Measurements from ENCODE around the gene GRID1.

The GRID1 gene

DNA sequence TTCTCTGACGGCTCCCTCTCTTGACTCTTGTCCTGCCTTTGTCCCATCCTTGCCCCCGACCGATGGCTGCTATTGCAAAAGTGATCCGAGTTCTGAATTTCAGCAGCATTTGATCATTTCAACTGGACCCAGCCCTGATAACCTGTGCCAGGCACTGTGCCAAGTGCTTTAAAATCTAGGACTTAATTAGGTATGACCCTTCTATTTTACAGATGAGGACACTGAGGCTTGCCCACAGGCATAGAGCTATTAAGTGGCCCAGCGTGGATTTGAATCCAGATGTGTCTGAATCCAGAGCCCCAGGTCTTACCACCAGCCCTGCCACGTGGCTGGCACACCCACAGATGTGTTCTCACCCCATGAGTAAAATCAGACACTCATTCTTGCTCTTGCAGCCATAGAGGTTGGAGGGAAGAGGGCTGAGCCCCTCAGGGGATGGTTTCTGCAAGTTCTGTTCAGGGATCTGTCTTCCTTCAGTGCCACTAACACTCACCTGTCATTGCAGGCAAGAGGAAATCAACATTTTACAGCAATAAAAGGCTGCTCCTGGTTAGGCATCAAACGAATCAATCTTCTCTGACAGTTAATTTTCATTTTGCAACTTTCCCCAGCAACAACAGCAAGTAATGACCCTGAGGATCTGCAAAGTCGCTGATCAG is 101.2 kb downstream of the GRID1 start:
- no peak for DNase-seq (ENCODE audit: low spot score)

DNA sequence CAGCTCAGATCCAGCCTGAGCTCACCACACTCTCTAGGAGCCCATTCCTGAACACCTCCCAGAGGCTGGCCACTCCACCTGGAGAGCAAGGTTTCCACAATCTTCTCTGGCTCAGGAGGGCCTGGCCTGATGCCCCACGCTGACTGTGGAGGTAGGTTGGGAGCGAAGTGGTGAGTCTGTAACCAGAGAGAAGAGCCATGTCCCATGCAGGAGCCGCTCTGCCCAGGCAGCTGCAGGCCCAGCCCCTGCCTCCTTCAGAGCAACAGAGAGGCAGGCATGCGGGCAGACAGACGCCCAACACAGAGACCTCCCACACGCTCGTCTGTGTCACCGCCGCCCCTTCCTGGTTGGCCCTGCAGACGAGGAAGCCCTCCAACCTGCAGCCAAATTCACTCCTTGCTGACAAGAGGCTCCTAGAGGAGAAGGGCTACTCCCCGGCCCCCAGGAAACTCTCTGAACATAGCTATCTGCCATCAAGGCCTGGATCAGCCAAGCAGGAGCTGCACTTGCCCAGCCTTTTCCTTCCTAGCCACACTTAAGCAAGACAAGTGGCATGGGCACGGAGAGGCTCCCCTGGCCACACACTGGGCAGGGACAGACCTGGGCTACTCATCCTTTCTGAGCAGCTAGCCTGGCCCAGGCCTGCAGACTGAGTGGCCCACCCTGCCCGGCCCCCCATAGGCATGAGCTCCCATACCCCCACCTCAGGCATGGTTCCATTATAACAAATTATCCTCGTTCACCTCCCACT is 101.9 kb downstream of the GRID1 start:
- DNase-seq (ENCODE audit: low spot score), result no peak

DNA sequence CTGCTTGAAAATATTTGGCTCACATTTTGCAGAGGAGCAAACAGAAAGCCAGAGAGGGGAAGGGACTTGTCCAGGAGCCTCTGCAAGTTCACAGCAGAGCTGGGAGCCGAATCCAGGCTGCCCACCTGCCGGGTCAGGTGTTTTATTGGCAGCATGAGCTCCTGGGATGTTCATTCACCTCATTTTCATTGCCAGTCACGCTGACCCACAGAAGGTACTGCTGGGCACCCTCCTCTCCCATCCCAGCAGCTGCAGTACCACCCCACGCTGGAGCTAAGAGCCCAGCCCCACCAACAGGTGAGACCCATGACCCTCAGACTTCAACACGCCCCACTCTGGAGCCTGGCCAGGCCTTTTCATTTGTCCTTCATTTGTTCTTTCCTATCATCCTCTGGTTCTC is 102.7 kb downstream of the GRID1 start:
- DNase-seq (ENCODE audit: low spot score), result no peak

DNA sequence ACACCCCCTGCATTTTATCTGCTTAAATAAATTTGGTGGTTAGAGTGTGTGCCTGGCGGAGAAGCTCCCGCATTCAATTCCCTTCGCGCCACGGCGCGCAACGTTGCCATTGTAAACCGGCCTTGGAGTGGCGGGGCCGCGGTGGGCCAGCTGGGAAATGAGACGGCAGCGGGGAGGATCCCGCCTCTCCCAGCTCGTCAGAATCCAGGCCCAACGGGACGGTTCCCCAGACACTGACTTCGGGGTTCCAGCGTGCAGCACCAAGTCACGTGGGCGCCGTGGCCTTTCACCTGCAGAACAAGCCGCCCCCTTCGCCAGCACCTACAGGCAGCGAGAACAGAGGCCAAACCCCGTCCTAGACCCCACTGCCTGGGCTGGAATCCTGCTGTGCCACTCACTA is 103.4 kb downstream of the GRID1 start:
- DNase-seq (ENCODE audit: low spot score), result no peak

DNA sequence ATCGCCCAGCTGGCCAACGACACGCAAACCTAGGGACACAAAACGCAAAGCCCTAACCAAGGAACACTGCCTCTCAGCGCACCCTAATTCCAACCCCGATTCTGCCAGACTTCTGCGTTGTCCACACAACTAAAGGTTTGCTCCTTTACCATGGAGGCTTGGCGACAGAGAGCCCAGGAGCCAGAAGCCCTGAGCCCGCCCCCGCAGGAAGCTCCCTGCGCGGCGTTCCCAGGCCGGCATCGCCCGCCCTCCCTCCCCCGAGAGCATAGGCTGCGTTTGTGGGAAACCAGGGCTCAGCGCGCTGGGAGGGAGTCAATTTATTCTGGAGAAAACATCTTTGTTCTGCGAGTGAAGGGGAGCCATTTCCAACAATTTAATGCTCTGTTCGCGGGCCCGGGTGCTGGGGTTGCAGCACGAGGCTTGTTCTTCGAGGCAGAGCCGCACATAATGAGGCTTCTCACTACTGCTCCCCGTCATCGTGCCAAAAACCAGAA is 103.9 kb downstream of the GRID1 start:
- peak; percentile 95 for DNase-seq (ENCODE audit: low spot score)

DNA sequence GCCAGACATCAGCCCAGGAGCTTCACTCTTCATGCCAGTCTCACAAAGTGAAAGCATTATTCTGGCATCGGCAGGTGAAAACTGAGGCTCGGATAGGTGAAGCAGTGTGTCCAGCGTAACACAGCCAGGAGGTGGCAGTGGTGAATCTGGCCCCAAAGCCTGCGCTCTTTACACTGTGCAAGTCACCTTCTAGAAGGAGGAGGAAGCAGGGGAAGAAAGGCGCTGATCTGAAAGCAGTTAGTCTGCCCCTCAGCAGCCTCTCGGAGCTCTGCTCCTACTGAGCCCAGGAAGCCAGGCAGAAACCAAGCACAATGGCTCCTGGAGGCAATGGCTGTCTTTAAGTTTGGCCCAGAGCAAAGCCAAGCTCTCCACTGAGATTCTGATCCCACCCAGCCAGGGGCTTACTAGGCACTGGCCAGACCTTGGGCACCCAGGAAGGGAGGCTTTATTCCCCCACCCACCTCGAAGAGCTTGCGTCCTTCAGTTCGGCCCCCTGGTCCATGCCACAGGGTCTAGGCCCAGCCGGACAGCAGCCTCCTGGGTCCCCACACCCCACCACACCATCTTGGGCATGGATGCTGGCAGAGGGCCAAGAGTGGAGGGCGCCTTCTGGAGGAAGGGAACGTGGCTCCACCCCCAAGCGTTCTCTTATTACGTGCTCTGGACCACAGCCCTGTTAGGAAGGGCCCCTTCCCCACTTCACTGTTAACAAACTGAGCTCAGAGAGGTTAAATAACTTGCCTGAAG is 104.5 kb downstream of the GRID1 start:
- DNase-seq (ENCODE audit: low spot score), result peak; percentile 64

DNA sequence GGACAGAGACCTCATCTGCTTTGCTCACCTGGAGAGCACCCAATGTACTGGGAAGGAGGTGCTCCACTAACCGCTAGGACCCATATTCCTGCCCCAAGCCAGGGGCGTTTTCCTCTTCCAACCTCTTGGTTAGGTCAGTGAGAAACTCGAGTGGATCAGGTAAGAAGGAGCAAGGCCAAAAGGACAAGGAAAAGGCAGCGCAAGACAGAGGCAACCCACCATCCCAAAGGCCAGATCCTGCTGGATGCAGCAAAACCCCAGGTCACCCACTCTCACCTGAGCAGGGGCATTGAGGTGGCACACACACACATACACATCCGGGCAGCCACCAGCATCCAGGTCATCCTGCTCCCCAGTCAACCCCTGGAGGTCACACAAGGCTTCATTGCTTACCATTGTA is 105.1 kb downstream of the GRID1 start:
- DNase-seq (ENCODE audit: low spot score), result no peak

DNA sequence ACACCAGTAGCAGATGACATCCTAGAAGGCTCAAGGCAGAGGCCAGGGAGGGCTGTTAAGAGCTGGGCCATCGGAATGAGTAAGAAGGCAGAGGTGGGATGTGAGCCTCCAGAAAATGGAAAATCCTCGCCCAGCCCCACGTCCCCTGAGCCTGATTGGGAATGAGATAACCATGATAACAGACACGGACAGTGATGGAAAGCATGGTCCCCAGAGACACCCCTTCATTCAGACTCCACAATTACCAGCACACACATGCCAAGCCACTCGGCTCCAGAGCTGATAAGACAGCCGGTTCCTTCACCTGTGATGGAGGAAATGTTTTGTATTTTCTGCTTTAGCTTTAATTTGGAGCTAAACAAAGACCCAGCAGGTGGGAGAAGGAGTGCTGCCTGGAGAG is 106.0 kb downstream of the GRID1 start:
- no peak for DNase-seq (ENCODE audit: low spot score)

DNA sequence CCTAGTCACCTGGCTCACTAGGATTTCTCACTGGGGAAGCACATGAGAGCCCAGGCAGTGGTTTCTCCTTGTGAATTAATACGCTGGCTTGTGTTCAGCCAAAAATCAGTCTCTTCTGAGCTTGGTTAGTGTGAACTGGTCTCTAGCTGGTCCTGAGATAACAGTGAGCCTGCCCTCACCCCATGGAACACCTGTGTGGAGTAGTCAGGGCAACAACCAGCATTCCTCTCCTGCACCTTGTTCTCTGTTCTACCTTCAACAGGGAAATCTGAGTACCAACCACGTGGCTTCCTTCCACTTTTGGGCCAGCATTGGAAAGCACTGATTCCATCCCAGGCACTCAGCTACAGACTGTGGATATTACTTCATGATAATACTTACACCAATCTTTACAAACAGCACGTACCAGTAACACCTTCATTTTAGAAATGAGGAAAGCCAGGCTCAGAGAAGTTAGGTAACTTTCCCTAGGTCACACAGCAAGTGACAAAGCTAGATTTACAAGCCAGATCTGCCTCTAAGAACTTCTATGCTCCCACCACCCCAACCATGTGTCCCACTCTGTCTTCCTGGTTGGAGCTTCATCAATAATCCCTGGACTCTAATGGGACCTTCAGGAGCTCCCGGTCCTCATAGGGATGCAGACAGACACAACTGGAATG is 106.6 kb downstream of the GRID1 start:
- no peak for DNase-seq (ENCODE audit: low spot score)

DNA sequence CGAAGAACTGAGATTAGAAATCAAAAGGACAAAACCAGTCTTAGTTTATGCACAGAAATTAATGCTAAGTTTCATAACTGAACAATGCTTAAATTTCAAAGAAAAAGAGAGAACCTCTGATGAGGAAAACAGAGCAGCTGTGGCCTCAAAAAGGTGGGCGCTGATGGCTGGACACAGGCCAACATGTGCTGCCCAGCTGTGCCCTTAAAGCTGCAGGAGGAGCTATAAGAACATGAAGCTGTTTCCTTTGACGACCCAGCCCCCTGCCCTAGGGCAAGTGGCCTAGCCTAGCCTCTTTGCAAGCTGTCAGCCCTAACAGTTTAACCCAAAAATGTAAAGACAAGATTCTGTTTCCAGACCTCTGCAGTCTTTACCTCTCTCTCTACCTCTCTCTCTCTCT is 107.7 kb downstream of the GRID1 start:
- no peak for DNase-seq (ENCODE audit: low spot score)

DNA sequence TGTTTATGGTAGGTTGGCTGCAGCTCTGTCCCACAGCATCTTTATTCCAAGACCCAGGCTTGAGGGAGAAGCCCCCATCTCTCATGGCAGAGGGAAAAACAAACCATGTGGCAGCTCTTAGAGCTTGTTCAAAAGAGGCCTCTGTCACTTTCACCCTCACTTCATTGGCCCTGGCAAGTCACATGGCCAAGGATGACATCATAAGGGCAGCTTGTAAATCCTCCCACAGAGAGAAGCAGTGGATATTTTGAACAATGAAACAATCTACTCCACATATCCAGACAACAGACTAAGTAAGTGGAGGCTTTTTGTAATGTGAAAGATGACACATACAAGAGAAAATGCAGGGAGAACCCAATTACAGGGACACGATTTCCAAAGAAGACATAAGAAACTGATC is 108.1 kb downstream of the GRID1 start:
- peak; percentile 89 for DNase-seq (ENCODE audit: low spot score)

DNA sequence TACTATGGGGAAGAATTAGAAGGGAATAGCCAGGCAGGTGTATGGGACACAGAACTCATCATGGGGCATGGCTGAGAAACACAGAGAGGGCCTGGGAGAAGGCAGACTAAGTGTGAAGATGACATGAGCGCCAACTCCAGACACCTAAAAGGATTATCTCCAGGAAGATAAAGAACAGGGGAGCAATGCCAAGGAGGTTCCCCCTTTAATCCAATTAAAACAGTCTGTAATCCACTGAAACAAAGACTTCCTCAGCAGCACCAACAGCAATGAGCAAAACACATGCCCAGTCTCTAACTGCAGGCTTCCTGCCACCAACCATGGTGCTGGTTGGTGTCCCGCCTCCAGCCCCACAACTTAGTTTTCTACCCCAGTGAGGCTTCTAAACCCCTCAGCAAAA is 108.9 kb downstream of the GRID1 start:
- DNase-seq (ENCODE audit: low spot score), result no peak

DNA sequence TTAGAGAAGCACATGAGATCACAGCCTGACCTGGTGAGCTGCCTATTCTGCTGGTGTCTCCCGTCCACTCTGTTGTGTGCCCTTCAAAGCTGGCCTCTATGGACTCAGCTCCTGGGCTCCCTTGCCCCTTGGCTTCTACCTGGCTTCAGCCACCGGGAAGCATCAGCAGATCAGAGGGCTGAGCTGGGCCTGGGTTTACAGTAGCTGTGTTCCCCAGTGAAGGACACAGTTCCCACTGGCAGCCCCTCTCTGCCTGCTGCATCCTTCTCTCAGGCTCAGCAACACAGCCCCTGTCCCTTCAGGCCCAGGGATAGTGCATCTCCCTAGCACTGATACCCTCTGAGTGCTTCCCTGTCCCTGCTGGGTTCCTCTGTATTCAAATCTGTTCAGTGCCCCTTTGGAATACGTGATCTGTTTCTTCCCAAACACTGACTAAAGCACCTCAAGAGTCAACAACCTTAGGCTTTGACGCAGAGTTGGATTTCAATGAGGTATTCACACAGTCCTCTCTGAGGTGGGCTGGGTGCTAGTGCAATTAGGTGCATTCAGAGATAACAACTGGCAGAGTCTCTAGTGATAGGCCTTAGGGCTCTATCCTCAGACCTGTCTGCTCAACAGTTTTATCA is 109.8 kb downstream of the GRID1 start:
- DNase-seq (ENCODE audit: low spot score), result no peak

DNA sequence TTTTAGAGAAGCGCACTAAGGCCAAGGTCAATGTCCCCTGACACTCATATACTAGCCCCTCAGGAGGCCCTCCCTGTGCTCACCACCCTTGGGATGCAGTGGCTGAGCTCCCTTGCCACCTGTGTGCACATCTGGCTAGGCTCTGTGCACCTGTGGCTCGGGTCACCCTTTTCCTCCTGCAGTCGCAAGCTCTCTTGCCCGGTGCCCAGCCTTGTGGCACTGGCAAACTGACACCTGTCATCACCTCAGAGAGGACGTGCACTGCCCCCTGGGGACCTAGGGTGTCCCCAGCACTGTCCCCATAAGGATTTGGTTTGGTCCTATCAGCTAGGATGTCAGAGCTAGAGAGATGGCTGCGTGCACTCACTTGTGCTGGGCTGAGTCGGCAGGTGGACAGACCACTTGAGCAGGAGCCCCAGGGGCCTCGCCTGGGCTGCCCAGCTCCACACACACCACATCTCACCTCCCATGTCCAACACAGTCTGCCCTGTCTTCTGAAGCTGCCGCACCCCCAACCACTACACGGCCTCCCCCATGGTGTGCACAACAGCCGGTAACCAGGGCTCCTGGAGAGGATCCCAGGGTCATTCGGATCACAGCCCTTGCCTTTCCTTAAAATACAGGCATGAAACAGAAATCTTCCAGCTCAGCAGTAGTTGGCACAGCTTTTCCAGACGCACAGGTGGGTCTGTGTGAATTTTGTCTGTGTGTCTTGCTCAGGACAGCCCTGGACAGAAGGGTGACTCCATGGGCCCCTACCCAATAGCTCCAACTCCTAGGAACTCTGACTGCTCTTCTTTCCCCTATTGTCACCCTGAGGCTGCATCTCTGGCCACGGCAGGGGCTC is 111.0 kb downstream of the GRID1 start:
- no peak for DNase-seq (ENCODE audit: low spot score)

DNA sequence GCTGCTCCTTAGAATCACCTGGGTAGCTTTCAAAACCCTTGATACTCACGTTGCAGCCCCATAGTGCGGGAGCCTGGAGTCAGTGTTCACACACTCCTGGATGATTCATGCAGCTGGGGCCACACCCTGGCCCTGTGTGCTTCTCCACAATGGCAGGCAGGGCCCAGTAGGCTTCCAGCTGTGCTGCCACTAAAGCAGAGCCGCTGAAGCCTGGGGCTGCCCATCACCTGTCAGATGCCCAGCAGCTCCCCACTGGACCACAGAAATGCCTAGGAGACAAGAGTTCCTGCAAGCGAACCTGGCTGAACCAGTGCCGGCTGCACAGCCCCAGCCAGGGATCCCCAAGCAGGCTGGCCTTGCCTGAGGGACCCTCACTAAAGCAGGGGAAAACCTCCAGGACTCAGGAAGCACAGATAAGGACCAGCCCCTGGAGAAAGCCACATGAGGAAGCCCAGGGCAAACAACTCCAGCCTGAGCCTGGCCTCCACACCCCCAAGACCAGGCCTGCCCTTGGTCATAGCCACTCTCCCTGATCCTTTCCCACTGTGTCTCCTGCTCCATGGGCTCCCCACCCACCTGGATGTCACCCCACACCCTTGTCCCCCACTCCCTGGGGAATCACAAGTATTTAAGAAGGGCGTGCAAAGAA is 111.9 kb downstream of the GRID1 start:
- no peak for DNase-seq (ENCODE audit: low spot score)

DNA sequence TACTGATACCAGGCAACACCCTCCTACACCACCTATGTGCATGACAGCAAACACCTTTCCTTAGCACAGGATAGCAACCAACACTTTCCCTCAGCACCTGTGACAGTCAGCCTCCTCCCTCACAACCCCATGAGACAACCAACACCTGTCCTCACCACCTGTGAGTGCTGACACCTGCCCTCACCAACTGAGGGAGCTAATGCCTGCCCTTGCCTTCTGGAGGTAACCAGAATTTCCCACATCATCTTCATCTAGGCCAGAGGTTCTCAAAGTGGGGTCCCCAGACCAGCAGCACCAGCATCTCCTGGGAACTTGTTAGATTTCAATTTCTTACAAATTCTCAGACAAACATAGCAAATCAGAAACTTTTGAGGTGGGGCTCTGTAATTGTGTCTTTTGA is 112.5 kb downstream of the GRID1 start:
- no peak for DNase-seq (ENCODE audit: low spot score)

DNA sequence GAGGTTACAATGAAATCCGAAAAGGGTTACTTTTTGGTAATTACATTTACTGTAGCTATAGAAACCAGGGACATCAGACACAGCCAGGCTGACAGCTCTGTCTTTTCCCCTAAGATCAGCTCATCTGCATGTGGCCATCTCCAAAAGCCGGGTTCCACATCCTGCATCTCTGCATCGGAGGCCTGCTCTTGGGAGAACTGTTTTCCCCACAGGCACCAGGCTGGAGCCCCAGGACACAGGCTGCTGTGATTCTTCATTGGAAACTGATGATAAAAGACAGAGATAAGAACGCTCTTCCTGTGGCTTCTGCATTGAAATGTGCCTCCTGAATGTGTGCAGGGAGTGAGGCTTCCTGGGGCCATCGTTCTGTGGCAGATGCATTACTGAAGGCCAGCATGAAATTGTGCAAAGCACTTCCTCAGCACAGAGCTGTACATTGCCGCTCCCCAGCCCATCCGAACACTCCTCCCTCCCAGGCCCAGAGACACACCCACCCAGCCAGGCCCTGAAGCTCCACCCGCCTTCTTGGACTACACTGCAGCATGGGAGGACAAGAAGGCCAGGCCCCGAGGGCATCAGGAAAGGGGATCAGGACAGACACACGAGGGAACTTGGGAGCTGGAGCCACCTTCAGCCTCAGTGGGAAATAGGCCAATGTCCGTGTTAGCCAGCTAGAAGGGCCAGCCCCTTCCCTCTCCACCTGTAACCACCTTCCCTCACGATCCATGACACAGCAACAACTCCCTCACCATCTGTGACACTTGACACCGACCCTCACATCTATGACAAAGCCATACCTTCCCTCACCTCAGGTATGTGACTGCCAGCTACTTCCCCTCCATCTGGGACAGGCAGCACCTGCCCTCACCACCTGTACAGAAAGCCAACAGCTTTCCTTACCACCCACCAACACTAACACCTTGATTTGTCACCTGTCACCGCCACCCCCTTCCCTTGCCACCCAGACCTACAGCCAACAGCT is 113.2 kb downstream of the GRID1 start:
- DNase-seq (ENCODE audit: low spot score), result no peak

DNA sequence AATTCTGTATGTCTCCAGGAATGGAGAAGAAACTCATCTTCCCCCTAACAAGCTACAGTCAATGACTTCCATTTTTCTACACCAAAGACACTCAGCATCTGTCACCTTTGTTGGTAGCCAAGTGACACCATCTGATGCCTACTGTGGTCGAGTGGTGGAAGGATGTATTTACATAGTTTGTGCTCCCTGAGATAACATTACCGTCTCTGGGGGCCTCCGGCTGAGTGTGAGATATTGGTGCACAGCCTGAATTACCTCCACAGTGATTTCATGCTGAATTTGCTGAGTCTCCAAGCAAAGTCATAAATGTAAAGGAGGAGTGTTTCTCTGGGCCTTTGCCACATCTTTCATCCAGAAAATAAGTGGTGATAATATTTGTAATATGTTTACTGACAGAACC is 114.0 kb downstream of the GRID1 start:
- no peak for DNase-seq (ENCODE audit: low spot score)

DNA sequence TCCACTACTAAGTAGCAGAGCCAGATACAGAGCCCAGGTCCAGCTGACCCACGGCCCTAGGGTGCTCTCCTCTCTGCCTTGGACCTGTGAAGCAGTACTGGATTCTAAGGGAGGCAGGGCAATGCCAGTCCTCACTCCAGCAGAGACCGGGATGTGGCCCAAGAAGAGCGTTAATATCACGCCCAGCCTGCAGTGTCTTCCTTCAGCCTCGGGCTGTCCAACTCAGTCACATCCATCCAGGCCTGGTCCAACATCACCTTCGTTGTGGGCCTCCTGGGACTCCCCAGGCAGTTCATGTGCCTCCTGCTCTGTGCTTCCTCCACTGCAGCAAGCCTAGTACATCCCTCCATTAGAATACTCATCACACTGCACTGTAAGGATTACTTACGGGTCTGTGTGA is 114.5 kb downstream of the GRID1 start:
- no peak for DNase-seq (ENCODE audit: low spot score)

Measured in putamen (tissue), 1 donor.